ENCODE data around the gene UBE3B. TPM values are rescaled to one million over a fixed set of nuclear protein-coding genes. Genes with fewer than 3 reads are reported as not detected.

Gene UBE3B
- total RNA-seq, 1 experiment from 2014 or later = 13.0 TPM

- in situ Hi-C loops (cut with HindIII; ENCODE audit: low pct_unique_long_range_greater_than_20kb, low sequenced_read_pairs) = no loop called here
- no peak for DNase-seq (ENCODE audit: low read depth)
Measured at GRCh38 chr12:109446869-109447268, 30.6 kb upstream of the UBE3B start.

GRCh38 chr12:109447482-109447881 is 30.0 kb upstream of the UBE3B start:
- no peak for DNase-seq (ENCODE audit: low read depth)
- in situ Hi-C loops (cut with HindIII; ENCODE audit: low pct_unique_long_range_greater_than_20kb, low sequenced_read_pairs) = no loop called here

- in situ Hi-C loops (cut with HindIII; ENCODE audit: low pct_unique_long_range_greater_than_20kb, low sequenced_read_pairs) = no loop called here
- no peak for DNase-seq (ENCODE audit: low read depth)
Measured at GRCh38 chr12:109448272-109448671, 29.2 kb upstream of the UBE3B start.

GRCh38 chr12:109448707-109449390 is 28.6 kb upstream of the UBE3B start:
- no peak for DNase-seq (ENCODE audit: low read depth)
- in situ Hi-C loops (cut with HindIII; ENCODE audit: low pct_unique_long_range_greater_than_20kb, low sequenced_read_pairs) = no loop called here

GRCh38 chr12:109449845-109450532 is 27.4 kb upstream of the UBE3B start:
- in situ Hi-C loops (cut with HindIII; ENCODE audit: low pct_unique_long_range_greater_than_20kb, low sequenced_read_pairs) = no loop called here
- no peak for DNase-seq (ENCODE audit: low read depth)

- in situ Hi-C loops (cut with HindIII; ENCODE audit: low pct_unique_long_range_greater_than_20kb, low sequenced_read_pairs) = no loop called here
- no peak for DNase-seq (ENCODE audit: low read depth)
Measured at GRCh38 chr12:109450980-109451379, 26.5 kb upstream of the UBE3B start.

- in situ Hi-C loops (cut with HindIII; ENCODE audit: low pct_unique_long_range_greater_than_20kb, low sequenced_read_pairs) = no loop called here
- DNase-seq (ENCODE audit: low read depth) = no peak
Measured at GRCh38 chr12:109451400-109451799, 26.0 kb upstream of the UBE3B start.

GRCh38 chr12:109452489-109452888 is 24.9 kb upstream of the UBE3B start:
- no peak for DNase-seq (ENCODE audit: low read depth)
- in situ Hi-C loops (cut with HindIII; ENCODE audit: low pct_unique_long_range_greater_than_20kb, low sequenced_read_pairs) = no loop called here

- in situ Hi-C loops (cut with HindIII; ENCODE audit: low pct_unique_long_range_greater_than_20kb, low sequenced_read_pairs) = no loop called here
- no peak for DNase-seq (ENCODE audit: low read depth)
Measured at GRCh38 chr12:109455706-109456105, 21.7 kb upstream of the UBE3B start.

GRCh38 chr12:109458086-109458485 is 19.3 kb upstream of the UBE3B start:
- DNase-seq (ENCODE audit: low read depth) = no peak
- in situ Hi-C loops (cut with HindIII; ENCODE audit: low pct_unique_long_range_greater_than_20kb, low sequenced_read_pairs) = no loop called here

GRCh38 chr12:109458771-109459208 is 18.6 kb upstream of the UBE3B start:
- in situ Hi-C loops (cut with HindIII; ENCODE audit: low pct_unique_long_range_greater_than_20kb, low sequenced_read_pairs) = no loop called here
- DNase-seq (ENCODE audit: low read depth) = no peak

GRCh38 chr12:109459247-109459646 is 18.2 kb upstream of the UBE3B start:
- in situ Hi-C loops (cut with HindIII; ENCODE audit: low pct_unique_long_range_greater_than_20kb, low sequenced_read_pairs) = no loop called here
- no peak for DNase-seq (ENCODE audit: low read depth)

- in situ Hi-C loops (cut with HindIII; ENCODE audit: low pct_unique_long_range_greater_than_20kb, low sequenced_read_pairs) = no loop called here
Measured at GRCh38 chr12:109460538-109460937, 16.9 kb upstream of the UBE3B start.

GRCh38 chr12:109461049-109461845 is 16.2 kb upstream of the UBE3B start:
- DNase-seq (ENCODE audit: low read depth) = no peak
- in situ Hi-C loops (cut with HindIII; ENCODE audit: low pct_unique_long_range_greater_than_20kb, low sequenced_read_pairs) = no loop called here

More at GRCh38 chr12:109460538-109460937, 16.9 kb upstream of the UBE3B start:
- no peak for DNase-seq (ENCODE audit: low read depth)

GRCh38 chr12:109461846-109462756 is 15.3 kb upstream of the UBE3B start:
- peak; percentile 11 for DNase-seq (ENCODE audit: low read depth)
- in situ Hi-C loops (cut with HindIII; ENCODE audit: low pct_unique_long_range_greater_than_20kb, low sequenced_read_pairs) = no loop called here

- peak; percentile 52 for DNase-seq (ENCODE audit: low read depth)
- in situ Hi-C loops (cut with HindIII; ENCODE audit: low pct_unique_long_range_greater_than_20kb, low sequenced_read_pairs) = no loop called here
Measured at GRCh38 chr12:109462868-109463692, 14.4 kb upstream of the UBE3B start.

- in situ Hi-C loops (cut with HindIII; ENCODE audit: low pct_unique_long_range_greater_than_20kb, low sequenced_read_pairs) = no loop called here
- no peak for DNase-seq (ENCODE audit: low read depth)
Measured at GRCh38 chr12:109463756-109464155, 13.7 kb upstream of the UBE3B start.
